Peyer's patch (tissue), 4 donors: Measurements from ENCODE around the gene SLC4A1AP.

Experiments used
- CTCF ChIP-seq, 6 experiments: fragments of 450-650 bp in 4 of 6; fragments of 200-600 bp in 2 of 6; sonication (generic) in 1 of 6; IDR thresholded peaks; one replicate each; pipeline ENCODE4 v1.5.1; 2017 to 2019; ENCODE audit warnings: antibody characterized with exemption in 6 of 6, mild to moderate bottlenecking in 3 of 6, moderate library complexity in 1 of 6
- POLR2A ChIP-seq, 2 donors: fragments of 450-650 bp; IDR thresholded peaks; one replicate each; pipeline ENCODE4 v1.5.1; 2017; ENCODE audit warnings: antibody characterized with exemption in 2 of 2, mild to moderate bottlenecking in 2 of 2, moderate library complexity in 2 of 2

- TF ChIP-seq CTCF (IDR thresholded peaks at IDR 0.05) = no peak
- no peak for TF ChIP-seq POLR2A (IDR thresholded peaks at IDR 0.05)
Measured at GRCh38 chr2:27716301-27717069, 52.8 kb downstream of the SLC4A1AP start.
